ENCODE measurements around the gene RACGAP1. TPM values are rescaled to one million over a fixed set of nuclear protein-coding genes. Genes with fewer than 3 reads are reported as not detected.

Gene RACGAP1
- total RNA-seq, 4 donors from 2014 or later: 10.5 to 23.7 (median 13.1) TPM

DNA sequence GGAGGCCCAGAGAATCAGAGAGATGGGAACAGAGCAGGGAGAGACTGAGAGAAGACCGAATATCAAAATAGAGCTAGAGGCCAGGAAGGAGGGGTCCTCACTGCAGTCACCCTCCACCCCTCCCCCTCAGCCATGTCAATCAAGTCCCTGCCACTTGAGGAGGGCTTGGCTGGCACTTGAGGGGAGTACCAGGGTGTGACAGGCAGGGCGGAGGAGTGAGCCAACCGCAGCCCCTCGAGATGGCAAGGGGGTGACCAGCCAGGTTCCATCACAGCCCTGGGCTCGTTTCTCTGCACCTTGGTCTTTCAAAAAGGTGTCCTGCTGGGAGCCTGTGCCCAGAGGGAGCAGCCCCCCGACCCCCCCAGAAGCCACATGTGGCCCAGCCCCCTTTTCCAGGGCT lies 59.5 kb downstream of the RACGAP1 start:
- ATAC-seq: no peak
- Histone ChIP-seq H3K27me3 (peaks cover 37% of the 10 kb centered on the region), H3K36me3 (no peaks in the 10 kb centered on the region), H3K9me3 (no peaks in the 10 kb centered on the region), H3K4me1 (peaks cover 0 to 24% (median 13%) of the 10 kb centered on the region in 3 donors), H3K27ac (no peak overlapping the region), H3K4me3 (no peak overlapping the region)
- 17% methylated on average over 1 of the region's 6 CpGs; no CpG with 5 or more reads in 1 of the 2 donors for WGBS, 2 donors (ENCODE audit: low coverage in 1 of 2)
- TF ChIP-seq POLR2AphosphoS5 (IDR thresholded peaks at IDR 0.05): no peak
- TF ChIP-seq EP300 (IDR thresholded peaks at IDR 0.05): no peak
- TF ChIP-seq, protein P1, sequence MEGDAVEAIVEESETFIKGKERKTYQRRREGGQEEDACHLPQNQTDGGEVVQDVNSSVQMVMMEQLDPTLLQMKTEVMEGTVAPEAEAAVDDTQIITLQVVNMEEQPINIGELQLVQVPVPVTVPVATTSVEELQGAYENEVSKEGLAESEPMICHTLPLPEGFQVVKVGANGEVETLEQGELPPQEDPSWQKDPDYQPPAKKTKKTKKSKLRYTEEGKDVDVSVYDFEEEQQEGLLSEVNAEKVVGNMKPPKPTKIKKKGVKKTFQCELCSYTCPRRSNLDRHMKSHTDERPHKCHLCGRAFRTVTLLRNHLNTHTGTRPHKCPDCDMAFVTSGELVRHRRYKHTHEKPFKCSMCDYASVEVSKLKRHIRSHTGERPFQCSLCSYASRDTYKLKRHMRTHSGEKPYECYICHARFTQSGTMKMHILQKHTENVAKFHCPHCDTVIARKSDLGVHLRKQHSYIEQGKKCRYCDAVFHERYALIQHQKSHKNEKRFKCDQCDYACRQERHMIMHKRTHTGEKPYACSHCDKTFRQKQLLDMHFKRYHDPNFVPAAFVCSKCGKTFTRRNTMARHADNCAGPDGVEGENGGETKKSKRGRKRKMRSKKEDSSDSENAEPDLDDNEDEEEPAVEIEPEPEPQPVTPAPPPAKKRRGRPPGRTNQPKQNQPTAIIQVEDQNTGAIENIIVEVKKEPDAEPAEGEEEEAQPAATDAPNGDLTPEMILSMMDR (IDR thresholded peaks at IDR 0.05): no peak
- no peak for TF ChIP-seq POLR2A (IDR thresholded peaks at IDR 0.05)

DNA sequence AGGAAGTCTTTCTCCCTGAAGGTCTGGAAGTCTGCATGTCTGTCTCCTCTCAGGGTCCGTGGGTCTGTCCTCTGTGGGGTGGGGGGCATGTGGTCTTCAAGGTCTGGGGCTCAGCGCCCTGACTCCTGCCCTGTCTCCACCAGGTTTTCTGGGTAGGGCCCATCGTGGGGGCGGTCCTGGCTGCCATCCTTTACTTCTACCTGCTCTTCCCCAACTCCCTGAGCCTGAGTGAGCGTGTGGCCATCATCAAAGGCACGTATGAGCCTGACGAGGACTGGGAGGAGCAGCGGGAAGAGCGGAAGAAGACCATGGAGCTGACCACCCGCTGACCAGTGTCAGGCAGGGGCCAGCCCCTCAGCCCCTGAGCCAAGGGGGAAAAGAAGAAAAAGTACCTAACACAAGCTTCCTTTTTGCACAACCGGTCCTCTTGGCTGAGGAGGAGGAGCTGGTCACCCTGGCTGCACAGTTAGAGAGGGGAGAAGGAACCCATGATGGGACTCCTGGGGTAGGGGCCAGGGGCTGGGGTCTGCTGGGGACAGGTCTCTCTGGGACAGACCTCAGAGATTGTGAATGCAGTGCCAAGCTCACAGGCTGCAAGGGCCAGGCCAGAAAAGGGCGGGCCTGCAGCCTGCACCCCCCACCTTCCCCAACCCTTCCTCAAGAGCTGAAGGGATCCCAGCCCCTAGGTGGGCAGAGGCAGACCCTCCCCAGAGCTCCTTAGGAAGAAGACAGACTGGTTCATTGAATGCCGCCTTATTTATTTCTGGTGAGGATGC lies 60.3 kb downstream of the RACGAP1 start:
- Histone ChIP-seq H3K9me3 (no peaks in the 10 kb centered on the region), H3K27me3 (peaks cover 42% of the 10 kb centered on the region), H3K4me1 (peaks cover 0 to 28% (median 14%) of the 10 kb centered on the region in 3 donors), H3K36me3 (no peaks in the 10 kb centered on the region), H3K4me3 (no peak overlapping the region), H3K27ac (no peak overlapping the region)
- no peak for TF ChIP-seq POLR2AphosphoS5 (IDR thresholded peaks at IDR 0.05)
- TF ChIP-seq POLR2A (IDR thresholded peaks at IDR 0.05): no peak
- TF ChIP-seq, protein P1 (IDR thresholded peaks at IDR 0.05): no peak
- no peak for TF ChIP-seq EP300 (IDR thresholded peaks at IDR 0.05)
- 20 to 80% methylated on average over 1 to 2 of the region's 13 CpGs for WGBS, 2 donors (ENCODE audit: low coverage in 1 of 2)
- ATAC-seq: no peak

DNA sequence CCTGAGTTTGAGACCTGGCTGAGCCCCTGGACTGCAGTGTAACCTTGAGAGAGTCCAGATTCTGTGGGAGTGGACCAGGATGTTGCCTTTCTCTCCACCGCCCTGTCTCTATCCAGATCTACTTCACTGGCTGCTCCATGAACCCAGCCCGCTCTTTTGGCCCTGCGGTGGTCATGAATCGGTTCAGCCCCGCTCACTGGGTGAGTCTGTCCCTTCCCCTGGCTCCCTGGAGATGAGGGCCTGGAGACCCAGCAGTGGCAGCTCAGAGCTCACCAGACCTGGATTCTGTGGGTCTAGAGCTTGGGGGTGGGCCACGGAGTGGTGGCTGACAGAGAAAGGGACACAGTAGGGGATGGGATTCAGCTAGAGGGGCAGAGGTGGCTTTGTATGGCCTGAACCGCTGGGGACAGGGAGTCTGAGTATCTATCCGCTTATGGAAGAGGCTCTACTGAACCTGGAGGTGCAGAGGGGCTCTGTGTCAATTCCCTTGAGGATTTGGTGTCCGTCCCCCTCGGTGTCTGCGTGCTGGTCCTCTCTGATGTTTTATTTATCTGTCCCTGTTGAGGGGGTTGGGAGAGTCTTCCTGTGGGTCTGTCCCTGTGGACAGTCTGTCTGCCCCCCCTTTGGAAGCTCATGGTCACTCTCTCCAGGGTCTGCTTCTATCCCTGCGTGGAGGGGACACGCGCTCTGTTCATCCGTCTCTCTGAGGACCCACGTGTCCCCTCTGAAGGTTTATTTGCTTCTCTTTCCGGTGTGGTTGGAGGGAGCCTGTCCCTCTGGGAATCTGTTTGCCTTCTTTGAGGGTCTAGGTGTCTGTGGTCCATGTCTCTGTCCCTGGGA lies 61.1 kb downstream of the RACGAP1 start:
- no peak overlapping the region for H3K27ac ChIP-seq
- 89 to 100% methylated on average over 3 to 7 of the region's 17 CpGs for WGBS, 2 donors (ENCODE audit: low coverage in 1 of 2)
- H3K36me3 ChIP-seq: no peaks in the 10 kb centered on the region
- H3K27me3 ChIP-seq: peaks cover 42% of the 10 kb centered on the region
- no peaks in the 10 kb centered on the region for H3K9me3 ChIP-seq
- H3K4me1 ChIP-seq: peaks cover 0 to 28% (median 14%) of the 10 kb centered on the region in 3 donors
- TF ChIP-seq, protein P1 (IDR thresholded peaks at IDR 0.05): no peak
- TF ChIP-seq POLR2AphosphoS5 (IDR thresholded peaks at IDR 0.05) (no peak), POLR2A (IDR thresholded peaks at IDR 0.05) (no peak), EP300 (IDR thresholded peaks at IDR 0.05) (no peak)
- no peak for ATAC-seq
- H3K4me3 ChIP-seq: no peak overlapping the region

DNA sequence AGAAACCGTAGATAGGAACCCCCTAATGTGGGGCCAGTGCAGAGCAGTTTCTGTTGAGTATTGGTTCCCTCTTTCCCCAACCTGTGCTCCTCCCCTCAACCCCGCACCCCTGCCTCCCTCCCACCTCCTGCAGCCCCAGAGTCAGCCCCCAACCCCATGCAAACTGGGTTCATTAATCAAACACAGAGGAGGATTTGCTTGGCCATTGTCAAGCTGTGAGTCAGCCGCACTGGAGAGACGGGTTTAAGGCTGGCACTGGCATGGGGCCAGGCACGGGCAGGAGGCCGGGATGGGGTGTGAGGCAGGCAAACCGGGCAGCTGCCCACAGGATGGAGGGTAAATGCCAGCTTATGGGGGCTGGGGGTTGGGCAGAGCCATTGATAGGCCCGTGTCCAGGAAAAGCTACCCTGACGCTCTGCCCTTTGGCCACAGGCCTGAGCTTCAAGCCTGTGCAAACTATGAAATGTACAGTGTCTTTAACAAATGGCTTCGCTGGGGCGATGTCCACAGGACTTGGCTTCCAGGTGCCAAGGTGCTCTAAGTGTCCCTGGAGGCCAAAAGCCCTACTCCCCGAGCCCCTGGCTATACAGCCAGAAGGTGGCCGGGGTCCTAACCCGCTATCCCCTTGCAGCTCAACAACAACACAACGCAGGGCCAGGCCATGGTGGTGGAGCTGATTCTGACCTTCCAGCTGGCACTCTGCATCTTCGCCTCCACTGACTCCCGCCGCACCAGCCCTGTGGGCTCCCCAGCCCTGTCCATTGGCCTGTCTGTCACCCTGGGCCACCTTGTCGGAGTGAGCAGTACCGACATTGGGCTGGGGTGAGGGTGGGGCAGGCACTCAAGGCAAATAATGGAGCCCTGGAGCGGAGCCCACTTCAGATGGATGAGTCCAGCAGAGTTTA lies 62.2 kb downstream of the RACGAP1 start:
- no peaks in the 10 kb centered on the region for H3K9me3 ChIP-seq
- TF ChIP-seq, protein P1 (IDR thresholded peaks at IDR 0.05): no peak
- peak; percentile 45 for TF ChIP-seq POLR2AphosphoS5 (IDR thresholded peaks at IDR 0.05)
- H3K36me3 ChIP-seq: no peaks in the 10 kb centered on the region
- no peak for ATAC-seq
- H3K27ac ChIP-seq: no peak overlapping the region
- 55% methylated on average over 4 of the region's 21 CpGs; no CpG with 5 or more reads in 1 of the 2 donors for WGBS, 2 donors (ENCODE audit: low coverage in 1 of 2)
- peaks cover 42% of the 10 kb centered on the region for H3K27me3 ChIP-seq
- H3K4me3 ChIP-seq: no peak overlapping the region
- H3K4me1 ChIP-seq: peaks cover 0 to 28% (median 14%) of the 10 kb centered on the region in 3 donors

Data from gastroesophageal sphincter (tissue), 4 donors.